Tibial nerve (tissue), 4 donors: ENCODE measurements around the gene HNRNPU. TPM values are rescaled to one million over a fixed set of nuclear protein-coding genes. Genes with fewer than 3 reads are reported as not detected.

Source experiments
- DNase-seq, 2 donors: peaks; one replicate each; pipeline ENCODE4 v3.0.0-alpha.2; 2019; ENCODE audit warnings: low spot score in 2 of 2
- H3K27ac ChIP-seq, 4 donors: fragments of 200-600 bp; sonication (generic) in 3 of 4; one replicate each; pipeline ENCODE4 v1.5.1; 2017 to 2019; ENCODE audit warnings: mild to moderate bottlenecking in 1 of 4
- H3K27me3 ChIP-seq, 2 donors: fragments of 200-600 bp; sonication (generic) in 1 of 2; one replicate each; pipeline versions ENCODE4 v1.5.1 to v1.6.0; 2017 to 2019
- H3K36me3 ChIP-seq, 3 donors: fragments of 200-600 bp; sonication (generic); one replicate each; pipeline ENCODE4 v1.5.1; 2018 to 2019
- H3K4me1 ChIP-seq, 4 donors: fragments of 200-600 bp; sonication (generic) in 3 of 4; one replicate each; pipeline ENCODE4 v1.5.1; 2017 to 2019
- H3K4me3 ChIP-seq, 4 donors: fragments of 200-600 bp; sonication (generic) in 3 of 4; one replicate each; pipeline ENCODE4 v1.5.1; 2017 to 2019; ENCODE audit warnings: mild to moderate bottlenecking in 1 of 4, moderate library complexity in 1 of 4
- H3K9me3 ChIP-seq, 4 donors: fragments of 200-600 bp; sonication (generic) in 3 of 4; one replicate each; pipeline ENCODE4 v1.5.1; 2017 to 2019
- EP300 ChIP-seq, 2 donors: sonication (generic); formaldehyde crosslinking; IDR thresholded peaks; one replicate each; pipeline ENCODE4 v1.6.1; 2017; ENCODE audit warnings: antibody characterized with exemption in 2 of 2, mild to moderate bottlenecking in 1 of 2
- POLR2A ChIP-seq, 2 donors: fragments of 450-650 bp; IDR thresholded peaks; one replicate each; pipeline ENCODE4 v1.6.1; 2017; ENCODE audit warnings: antibody characterized with exemption in 2 of 2, mild to moderate bottlenecking in 2 of 2, moderate library complexity in 2 of 2
- WGBS, 2 donors: methylation state at CpG; one replicate each; pipeline ENCODE4 v1.1.5; 2018; 5-methylcytosine and 5-hydroxymethylcytosine counted together
- total RNA-seq, 4 donors: library from RNA; depleted of rRNA; stranded (reverse); fragments of >200 nt; gene quantifications; one replicate each; pipeline ENCODE4 v1.1.0, GENCODE V29; 2016
- TF ChIP-seq, protein P1 (sequence below), 5 experiments: fragments of 200-600 bp in 3 of 5; fragments of 450-650 bp in 2 of 5; sonication (generic) in 3 of 5; IDR thresholded peaks; one replicate each; pipeline ENCODE4 v1.5.1; 2016 to 2019; ENCODE audit warnings: antibody characterized with exemption in 5 of 5, mild to moderate bottlenecking in 3 of 5, moderate library complexity in 2 of 5

The HNRNPU gene
- total RNA-seq, 4 donors from 2014 or later, result 344 to 503 (median 410) TPM

- peaks cover 0 to 82% (median 8%) of the 10 kb centered on the region in 3 donors for H3K36me3 ChIP-seq
- 50 to 74% methylated on average over 1 of the region's 1 CpG for WGBS, 2 donors
- H3K27ac ChIP-seq, result no peak overlapping the region
Measured at GRCh38 chr1:244849189-244849866, 15.0 kb downstream of the HNRNPU start.

GRCh38 chr1:244846653-244847052 lies 17.7 kb downstream of the HNRNPU start:
- no peak for DNase-seq
- TF ChIP-seq, protein P1, sequence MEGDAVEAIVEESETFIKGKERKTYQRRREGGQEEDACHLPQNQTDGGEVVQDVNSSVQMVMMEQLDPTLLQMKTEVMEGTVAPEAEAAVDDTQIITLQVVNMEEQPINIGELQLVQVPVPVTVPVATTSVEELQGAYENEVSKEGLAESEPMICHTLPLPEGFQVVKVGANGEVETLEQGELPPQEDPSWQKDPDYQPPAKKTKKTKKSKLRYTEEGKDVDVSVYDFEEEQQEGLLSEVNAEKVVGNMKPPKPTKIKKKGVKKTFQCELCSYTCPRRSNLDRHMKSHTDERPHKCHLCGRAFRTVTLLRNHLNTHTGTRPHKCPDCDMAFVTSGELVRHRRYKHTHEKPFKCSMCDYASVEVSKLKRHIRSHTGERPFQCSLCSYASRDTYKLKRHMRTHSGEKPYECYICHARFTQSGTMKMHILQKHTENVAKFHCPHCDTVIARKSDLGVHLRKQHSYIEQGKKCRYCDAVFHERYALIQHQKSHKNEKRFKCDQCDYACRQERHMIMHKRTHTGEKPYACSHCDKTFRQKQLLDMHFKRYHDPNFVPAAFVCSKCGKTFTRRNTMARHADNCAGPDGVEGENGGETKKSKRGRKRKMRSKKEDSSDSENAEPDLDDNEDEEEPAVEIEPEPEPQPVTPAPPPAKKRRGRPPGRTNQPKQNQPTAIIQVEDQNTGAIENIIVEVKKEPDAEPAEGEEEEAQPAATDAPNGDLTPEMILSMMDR (IDR thresholded peaks at IDR 0.05), result no peak
- Histone ChIP-seq H3K27me3 (no peaks in the 10 kb centered on the region), H3K27ac (no peak overlapping the region), H3K9me3 (no peaks in the 10 kb centered on the region), H3K36me3 (peaks cover 2 to 84% (median 14%) of the 10 kb centered on the region in 3 donors), H3K4me1 (peaks cover 0 to 34% (median 0%) of the 10 kb centered on the region in 4 donors), H3K4me3 (no peak overlapping the region)
- WGBS, 2 donors, result 90 to 91% methylated on average over 6 of the region's 6 CpGs

More at GRCh38 chr1:244849189-244849866, 15.0 kb downstream of the HNRNPU start:
- Histone ChIP-seq H3K9me3 (no peaks in the 10 kb centered on the region), H3K4me3 (no peak overlapping the region), H3K4me1 (peaks cover 0 to 42% (median 8%) of the 10 kb centered on the region in 4 donors), H3K27me3 (no peaks in the 10 kb centered on the region)
- DNase-seq, result no peak
- TF ChIP-seq, protein P1 (IDR thresholded peaks at IDR 0.05), result no peak
- TF ChIP-seq POLR2A (IDR thresholded peaks at IDR 0.05) (no peak), EP300 (IDR thresholded peaks at IDR 0.05) (no peak)

GRCh38 chr1:244844155-244845121 lies 19.9 kb downstream of the HNRNPU start:
- Histone ChIP-seq H3K27me3 (no peaks in the 10 kb centered on the region), H3K9me3 (no peaks in the 10 kb centered on the region), H3K4me3 (no peak overlapping the region), H3K36me3 (peaks cover 2 to 80% (median 14%) of the 10 kb centered on the region in 3 donors), H3K4me1 (peaks cover 0 to 40% (median 0%) of the 10 kb centered on the region in 4 donors), H3K27ac (no peak overlapping the region)
- WGBS, 2 donors, result 93% methylated on average over 13 of the region's 13 CpGs
- no peak for DNase-seq
- TF ChIP-seq POLR2A (IDR thresholded peaks at IDR 0.05), result no peak
- TF ChIP-seq, protein P1 (IDR thresholded peaks at IDR 0.05), result no peak
- TF ChIP-seq EP300 (IDR thresholded peaks at IDR 0.05), result no peak

- Histone ChIP-seq H3K4me3 (no peak overlapping the region), H3K4me1 (peaks cover 0 to 38% (median 0%) of the 10 kb centered on the region in 4 donors), H3K9me3 (no peaks in the 10 kb centered on the region), H3K27me3 (no peaks in the 10 kb centered on the region), H3K36me3 (peaks cover 2 to 81% (median 14%) of the 10 kb centered on the region in 3 donors), H3K27ac (no peak overlapping the region)
- no peak for DNase-seq
- TF ChIP-seq POLR2A (IDR thresholded peaks at IDR 0.05), result no peak
- TF ChIP-seq, protein P1 (IDR thresholded peaks at IDR 0.05), result no peak
- TF ChIP-seq EP300 (IDR thresholded peaks at IDR 0.05), result no peak
- 75 to 76% methylated on average over 6 of the region's 6 CpGs for WGBS, 2 donors
Measured at GRCh38 chr1:244843148-244843978, 21.0 kb downstream of the HNRNPU start.
